Endothelial cell (in vitro differentiated cells): Measurements from ENCODE around the gene DNHD1. TPM values are rescaled to one million over a fixed set of nuclear protein-coding genes. Genes with fewer than 3 reads are reported as not detected.

Source experiments
- DNase-seq: peaks from one replicate; pipeline ENCODE4 v3.0.0; 2021; ENCODE audit warnings: low spot score
- H3K27ac Mint-ChIP-seq: one replicate; pipeline ENCODE4 v1.8.0; 2021; ENCODE audit warnings: mixed read lengths, inconsistent platforms; ENCODE audit not compliant: unreplicated experiment
- H3K27me3 Mint-ChIP-seq: one replicate; pipeline ENCODE4 v1.8.0; 2021; ENCODE audit warnings: mild to moderate bottlenecking, moderate library complexity, mixed read lengths, inconsistent platforms; ENCODE audit not compliant: unreplicated experiment
- H3K36me3 Mint-ChIP-seq: one replicate; pipeline ENCODE4 v1.8.0; 2021; ENCODE audit warnings: mild to moderate bottlenecking, low read depth, mixed read lengths, inconsistent platforms; ENCODE audit not compliant: unreplicated experiment
- H3K4me1 Mint-ChIP-seq: one replicate; pipeline ENCODE4 v1.8.0; 2021; ENCODE audit warnings: mild to moderate bottlenecking, mixed read lengths, inconsistent platforms; ENCODE audit not compliant: unreplicated experiment
- H3K4me3 Mint-ChIP-seq: one replicate; pipeline ENCODE4 v1.8.0; 2021; ENCODE audit warnings: mild to moderate bottlenecking, mixed read lengths, inconsistent platforms; ENCODE audit not compliant: unreplicated experiment
- H3K9me3 Mint-ChIP-seq: one replicate; pipeline ENCODE4 v1.8.0; 2021; ENCODE audit warnings: mixed read lengths, inconsistent platforms; ENCODE audit not compliant: unreplicated experiment
- CTCF ChIP-seq: fragments of 200-600 bp; sonication (generic); IDR thresholded peaks from one replicate; pipeline ENCODE4 v1.5.0; 2021; ENCODE audit warnings: antibody characterized with exemption; ENCODE audit not compliant: unreplicated experiment
- total RNA-seq: library from RNA; stranded (reverse); fragmentation: NEBNext Ultra II Directional; extraction: Animal tissue kit (Norgen Biotek cat#: 25700); gene quantifications from one replicate; pipeline ENCODE4 v1.2.1, GENCODE V29; 2021; ENCODE audit not compliant: unreplicated experiment

Gene DNHD1
- total RNA-seq, 1 donor from 2014 or later, result 8.5 TPM

- Mint-ChIP-seq H3K9me3 (no peaks in the 10 kb centered on the region), H3K4me3 (peak overlapping the region; percentile 53), H3K27ac (peak overlapping the region; percentile 68), H3K36me3 (peaks cover 37% of the 10 kb centered on the region), H3K27me3 (peaks cover 10% of the 10 kb centered on the region), H3K4me1 (peaks cover 25% of the 10 kb centered on the region)
- no peak for TF ChIP-seq CTCF
- peak; percentile 1 for DNase-seq
Observed at GRCh38 chr11:6602096-6602940, 105.2 kb downstream of the DNHD1 start.

GRCh38 chr11:6603287-6604080, 106.4 kb downstream of the DNHD1 start, which contains the start of the genes ILK and RRP8:
TSS of gene ILK (plus strand) at chr11:6603774. CDS start at chr11:6604272, 498 bp downstream.
TSS of gene RRP8 (minus strand) at chr11:6603616. CDS start at chr11:6603502, 114 bp downstream.
- no peak for TF ChIP-seq CTCF
- H3K27me3 Mint-ChIP-seq, result peaks cover 10% of the 10 kb centered on the region
- no peaks in the 10 kb centered on the region for H3K9me3 Mint-ChIP-seq

GRCh38 chr11:6604081-6604626, 107.1 kb downstream of the DNHD1 start:
- Mint-ChIP-seq H3K27ac (no peak overlapping the region), H3K27me3 (peaks cover 10% of the 10 kb centered on the region), H3K36me3 (peaks cover 39% of the 10 kb centered on the region), H3K4me3 (no peak overlapping the region), H3K9me3 (no peaks in the 10 kb centered on the region), H3K4me1 (peaks cover 40% of the 10 kb centered on the region)
- no peak for TF ChIP-seq CTCF
- DNase-seq, result peak; percentile 45

More at GRCh38 chr11:6603287-6604080, 106.4 kb downstream of the DNHD1 start, which contains the start of the genes ILK and RRP8:
- Mint-ChIP-seq H3K4me3 (no peak within 1 kb of the TSS), H3K36me3 (peaks cover 38% of the 10 kb centered on the region), H3K4me1 (peaks cover 35% of the 10 kb centered on the region), H3K27ac (no peak within 1 kb of the TSS)
- DNase-seq, result peak; percentile 92

GRCh38 chr11:6604790-6605189, 107.7 kb downstream of the DNHD1 start:
- peaks cover 39% of the 10 kb centered on the region for H3K36me3 Mint-ChIP-seq
- H3K27me3 Mint-ChIP-seq, result peaks cover 12% of the 10 kb centered on the region
- DNase-seq, result peak; percentile 0
- no peak overlapping the region for H3K4me3 Mint-ChIP-seq
- no peaks in the 10 kb centered on the region for H3K9me3 Mint-ChIP-seq
- no peak overlapping the region for H3K27ac Mint-ChIP-seq
- peaks cover 42% of the 10 kb centered on the region for H3K4me1 Mint-ChIP-seq
- TF ChIP-seq CTCF, result no peak
